Stimulated activated CD8-positive, alpha-beta memory T cell treated with anti-CD3 and anti-CD28 coated beads, Interleukin-12 subunit alpha, Interleukin-12 subunit beta, amount 100 ng/mL, for 4 hours (primary cell): ENCODE data around the gene SNW1.
"Not testable (repeated sequence)": the region's sequence is repeated elsewhere in the genome, so short reads cannot be mapped to it uniquely, and the experiment has no call there.

Source experiments
- DNase-seq: peaks from one replicate; pipeline ENCODE4 v3.0.0-alpha.2; 2020; ENCODE audit warnings: low read depth

The SNW1 gene

DNA sequence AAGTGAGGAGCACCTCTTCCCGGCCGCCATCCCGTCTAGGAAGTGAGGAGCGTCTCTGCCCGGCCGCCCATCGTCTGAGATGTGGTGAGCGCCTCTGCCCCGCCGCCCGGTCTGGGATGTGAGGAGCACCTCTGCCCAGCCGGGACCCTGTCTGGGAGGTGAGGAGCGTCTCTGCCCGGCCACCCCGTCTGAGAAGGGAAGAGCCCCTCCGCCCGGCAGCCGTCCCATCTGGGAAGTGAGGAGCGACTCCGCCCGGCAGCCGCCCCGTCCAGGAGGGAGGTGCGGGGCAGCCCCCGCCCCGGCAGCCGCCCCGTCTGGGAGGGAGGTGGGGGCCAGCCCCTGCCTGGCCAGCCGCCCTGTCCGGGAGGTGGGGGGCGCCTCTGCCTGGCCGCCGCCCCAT is 13.5 kb downstream of the SNW1 start:
- DNase-seq = not testable (repeated sequence)

DNA sequence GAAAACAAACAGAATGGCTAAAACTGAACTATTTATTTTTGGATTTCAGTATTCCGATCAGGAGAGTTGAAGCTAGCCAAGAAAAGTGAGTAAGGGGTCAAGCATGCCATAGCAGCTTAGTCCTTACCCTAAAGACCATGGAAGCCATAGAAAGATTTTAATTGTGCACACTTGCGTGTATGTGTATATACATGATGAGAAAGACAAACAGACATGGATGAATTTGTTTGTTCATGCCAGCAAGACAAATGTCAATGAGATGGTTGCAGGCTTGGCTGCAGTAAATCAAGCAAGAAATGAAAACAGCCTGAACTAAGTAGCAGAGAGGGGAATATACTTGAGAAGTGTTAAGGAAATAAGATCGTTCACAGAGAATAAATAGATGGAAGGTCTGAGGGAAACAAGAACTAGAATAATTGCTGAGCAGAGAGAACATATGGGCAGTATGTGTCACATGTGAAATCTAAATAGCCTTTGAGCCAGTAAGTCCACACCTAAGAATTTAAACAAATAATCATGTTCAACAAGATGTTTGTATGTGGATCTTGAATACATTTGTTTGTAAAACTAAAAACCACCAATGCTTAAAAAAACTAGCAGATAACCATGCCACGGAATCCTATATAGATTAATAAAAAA is 14.8 kb downstream of the SNW1 start:
- no peak for DNase-seq

DNA sequence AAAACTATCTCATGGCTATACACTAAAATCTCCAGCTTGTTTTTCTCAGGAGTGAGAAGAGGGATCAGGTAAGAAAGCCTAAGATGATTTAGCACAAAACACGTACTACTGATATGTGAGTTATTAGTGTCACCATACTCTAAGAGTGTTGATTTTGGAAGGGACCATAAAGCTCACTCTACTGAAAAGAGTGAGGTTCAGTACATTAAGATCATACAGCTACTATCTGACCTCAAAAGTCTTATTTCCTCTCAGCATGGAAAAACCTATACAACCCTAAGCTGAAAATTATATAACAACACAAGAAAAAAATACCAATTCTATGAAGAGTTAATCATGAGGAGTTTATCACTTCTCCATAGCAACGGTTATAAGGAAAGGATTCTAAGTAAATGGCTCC is 19.5 kb downstream of the SNW1 start:
- DNase-seq = no peak

DNA sequence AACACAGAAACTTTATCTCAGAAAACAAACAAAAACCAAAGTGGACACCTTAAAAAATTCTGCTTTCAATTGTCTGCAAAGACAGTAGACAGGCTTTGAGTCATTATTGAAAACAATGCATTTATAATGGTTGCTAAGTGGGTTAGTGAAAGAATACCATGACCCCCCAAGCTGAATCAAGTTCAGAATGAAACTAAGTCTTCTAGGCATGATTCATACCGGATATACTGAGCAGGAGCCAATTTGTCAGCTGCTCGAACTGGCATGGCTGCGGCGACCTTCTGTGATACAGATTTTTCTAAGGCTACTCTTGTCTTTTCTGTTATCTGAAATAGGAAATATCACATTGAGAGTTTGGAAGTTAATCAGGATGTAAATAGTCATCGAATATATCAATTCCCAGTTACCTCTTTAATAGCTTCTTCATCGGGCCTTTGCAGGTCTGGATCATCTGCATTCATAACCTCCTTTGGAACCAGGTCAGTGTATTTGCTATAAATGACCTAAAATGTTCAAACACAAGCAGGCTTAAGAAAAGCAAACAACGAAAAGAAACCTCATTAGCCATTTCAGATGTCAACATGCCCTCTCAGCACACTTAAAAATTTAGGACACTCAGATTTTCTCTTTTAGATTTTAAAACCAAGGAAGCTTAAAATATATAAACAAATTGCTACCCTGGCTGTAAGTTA is 22.3 kb downstream of the SNW1 start:
- no peak for DNase-seq

DNA sequence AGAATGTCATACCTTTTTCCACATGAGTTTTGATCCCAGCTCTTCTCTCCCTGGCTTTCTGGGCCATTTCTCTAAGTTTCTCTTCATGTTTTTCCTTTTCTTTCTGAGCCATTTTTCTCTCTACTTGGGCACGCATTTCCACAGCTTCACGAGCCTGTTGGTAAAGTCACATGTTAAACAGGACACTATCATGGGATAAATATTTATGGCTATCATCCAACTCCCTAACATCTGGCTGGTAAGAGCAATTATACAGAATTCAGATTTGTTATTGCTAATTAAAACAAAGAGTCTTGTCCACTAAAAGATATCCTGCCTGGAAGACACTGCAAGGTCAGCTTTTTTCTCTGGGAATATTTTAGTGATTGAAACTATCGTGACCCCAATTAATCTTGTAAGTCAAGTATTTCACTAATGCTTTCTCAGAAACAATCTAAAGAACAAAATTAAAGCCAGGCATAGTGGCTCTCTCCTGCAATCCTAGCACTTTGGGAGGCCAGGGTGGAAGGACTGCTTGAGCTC is 29.9 kb downstream of the SNW1 start:
- DNase-seq = no peak

DNA sequence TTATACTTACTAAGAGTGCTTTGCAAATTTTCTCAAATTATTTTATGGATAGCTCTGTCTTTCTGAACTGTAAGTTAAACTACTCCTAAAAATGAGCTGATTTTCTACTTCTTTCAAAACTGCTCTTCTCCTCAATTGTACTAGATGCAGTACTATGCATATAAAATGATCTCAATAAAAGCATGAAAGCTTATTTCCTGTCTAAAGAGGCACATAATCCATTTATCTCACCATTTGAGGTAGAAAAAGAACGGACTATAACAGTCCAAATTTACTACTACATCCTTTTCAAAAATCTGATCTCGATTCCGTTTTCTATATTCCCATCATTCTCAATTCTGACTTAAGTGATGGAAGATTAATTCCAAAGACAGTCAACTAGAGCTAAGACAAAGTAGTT is 38.7 kb downstream of the SNW1 start:
- DNase-seq = no peak

DNA sequence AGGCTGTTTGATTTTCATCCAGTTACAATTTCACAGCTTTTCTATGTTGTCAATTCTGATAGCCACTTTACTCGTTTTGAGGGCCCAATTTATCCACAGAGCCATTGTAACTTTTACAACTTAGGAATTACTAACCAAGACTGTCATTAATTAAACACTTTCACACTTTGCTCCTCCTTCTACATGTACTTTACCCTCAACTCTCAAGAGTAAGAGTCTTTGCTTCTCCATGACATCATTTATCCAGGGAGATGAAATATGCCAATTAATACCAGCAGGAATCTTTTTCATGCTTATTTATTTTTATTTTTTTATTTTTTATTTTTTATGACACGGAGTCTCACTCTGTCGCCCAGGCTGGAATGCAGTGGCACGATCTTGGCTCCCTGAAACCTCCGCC is 39.5 kb downstream of the SNW1 start:
- no peak for DNase-seq

DNA sequence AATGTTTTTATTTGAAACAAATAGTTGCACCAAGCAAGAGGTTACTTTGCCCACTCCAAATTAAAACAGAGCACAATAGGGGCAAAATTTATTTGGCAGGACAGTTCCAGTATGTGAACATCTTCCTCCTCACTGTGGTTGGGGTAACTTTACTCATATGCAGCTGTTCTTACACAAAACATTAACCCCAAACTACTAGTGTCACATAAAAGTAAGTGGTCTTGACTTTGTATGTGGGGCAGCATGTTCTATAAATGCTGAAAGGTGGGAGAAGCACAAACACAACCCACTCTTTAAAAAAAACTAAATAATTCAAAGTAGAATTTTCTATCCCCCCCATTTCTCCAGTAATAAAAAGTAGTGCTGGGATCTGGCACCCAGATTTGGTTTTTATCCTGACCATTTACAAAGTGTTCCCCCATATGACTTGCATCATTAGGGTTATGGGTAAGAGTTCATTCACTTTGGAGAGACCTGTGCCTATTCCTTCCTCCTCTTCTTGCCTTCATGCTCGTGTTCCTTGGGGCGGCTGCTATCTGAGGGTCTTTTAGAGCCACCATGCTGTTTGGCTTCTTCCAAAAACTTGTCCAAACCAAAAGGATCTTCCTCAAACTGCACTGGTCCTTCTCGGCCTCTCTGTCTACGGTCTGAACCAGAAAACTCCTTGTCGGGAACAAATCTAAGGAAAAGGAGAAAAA is 43.2 kb downstream of the SNW1 start:
- DNase-seq = no peak

DNA sequence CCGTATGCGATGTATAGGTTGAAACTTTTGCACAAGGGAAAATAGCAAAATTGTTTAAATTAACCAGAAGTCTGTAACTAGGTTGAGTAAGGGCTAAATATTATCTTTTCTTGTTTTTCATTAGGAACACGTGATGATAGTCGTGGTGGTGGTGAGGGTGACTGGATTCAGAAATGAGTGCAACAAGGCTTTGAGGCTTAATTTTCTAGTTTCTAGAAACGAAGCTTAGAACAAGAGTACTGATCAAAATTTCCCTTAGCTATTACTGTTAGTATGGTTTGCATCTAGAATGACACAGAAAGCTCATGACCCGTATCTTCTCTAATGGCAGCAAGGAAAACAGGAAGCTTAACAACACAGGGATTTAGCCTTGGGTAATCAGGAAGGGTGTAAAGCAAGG is 46.0 kb downstream of the SNW1 start:
- DNase-seq = no peak

DNA sequence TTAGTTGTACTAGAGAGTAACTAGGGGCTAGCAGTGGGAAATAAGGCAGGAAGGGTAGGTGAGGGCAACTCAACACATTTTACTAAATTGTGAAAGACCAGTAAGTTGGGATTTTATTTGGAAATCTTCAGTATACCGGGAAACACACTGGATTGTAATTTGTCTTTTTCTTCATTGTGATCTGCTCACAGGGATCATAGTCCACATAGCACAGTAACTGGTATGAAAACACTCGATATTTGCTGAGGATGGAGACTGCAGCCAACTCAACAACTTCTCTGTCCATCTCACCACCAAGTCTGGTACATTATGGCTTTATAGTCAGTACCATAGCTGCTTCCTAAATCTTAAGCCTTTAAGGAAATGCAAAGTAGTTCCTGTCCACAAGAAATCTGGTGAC is 50.6 kb downstream of the SNW1 start:
- DNase-seq = no peak

DNA sequence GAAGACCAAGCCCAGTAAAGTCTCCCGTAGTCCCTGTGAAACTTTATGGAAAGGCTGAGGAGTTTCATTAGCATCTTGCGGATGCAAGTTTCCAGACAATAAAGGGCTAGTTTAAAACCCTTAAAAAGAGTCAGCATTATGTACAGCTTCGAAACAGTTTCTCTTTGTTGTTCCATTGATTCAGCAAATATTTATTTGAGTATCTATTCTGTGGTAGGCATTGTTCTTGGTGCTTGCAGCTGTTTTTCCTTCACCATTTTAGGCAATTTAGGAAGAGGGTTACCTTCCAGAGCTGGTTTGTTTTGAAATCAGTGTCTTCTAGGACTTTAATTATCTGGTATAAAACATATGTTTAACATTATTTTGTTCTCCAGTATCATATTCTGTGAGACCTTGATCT is 51.5 kb downstream of the SNW1 start:
- no peak for DNase-seq

DNA sequence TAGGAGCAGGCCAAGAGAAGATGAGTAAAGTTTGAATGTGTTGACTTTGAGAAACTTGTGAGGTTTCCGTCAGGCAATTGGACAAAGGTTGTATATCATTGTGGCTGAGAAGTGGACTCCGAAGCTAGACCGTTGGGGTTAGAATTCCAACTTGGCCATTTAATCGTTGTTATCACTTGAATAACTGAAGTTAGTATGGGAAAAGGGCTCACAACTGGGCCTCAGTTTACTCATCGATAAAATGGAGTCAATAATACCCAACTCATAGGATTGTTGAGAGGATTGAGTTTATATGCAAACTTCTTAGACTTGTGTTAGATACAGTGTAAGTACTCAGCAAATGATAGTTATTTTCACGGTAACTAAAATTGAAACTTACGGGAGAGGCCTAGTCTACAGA is 52.2 kb downstream of the SNW1 start:
- DNase-seq = no peak

DNA sequence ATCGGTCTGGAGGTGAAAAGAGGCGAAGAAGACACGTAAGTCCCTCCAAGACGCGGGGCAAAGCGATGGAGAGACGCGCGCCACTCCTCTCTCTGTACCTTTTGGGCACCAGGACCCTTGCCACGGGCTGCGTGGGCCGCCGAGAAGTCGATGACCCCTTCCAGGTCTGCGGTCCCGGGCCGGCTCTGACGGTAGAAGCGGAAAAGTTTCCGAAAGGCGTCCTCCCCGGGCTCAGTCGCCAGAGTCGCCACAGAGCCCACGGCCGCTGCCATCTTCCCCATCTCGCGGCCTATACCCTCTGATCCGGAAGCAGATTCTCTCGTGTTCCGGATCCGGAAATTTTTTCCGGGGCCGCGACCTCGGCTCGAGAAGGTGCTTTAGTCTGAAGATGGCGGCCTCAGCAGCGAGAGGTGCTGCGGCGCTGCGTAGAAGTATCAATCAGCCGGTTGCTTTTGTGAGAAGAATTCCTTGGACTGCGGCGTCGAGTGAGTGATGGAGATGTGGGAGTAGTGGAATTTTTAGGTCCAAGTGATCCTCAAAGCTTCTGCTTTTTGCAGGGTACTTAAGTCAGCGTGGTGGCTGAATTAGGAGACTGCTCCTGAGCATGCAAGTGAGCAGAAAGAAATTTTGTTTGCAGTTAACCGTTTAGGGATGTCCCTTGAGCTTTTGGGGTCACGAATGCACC is 53.1 kb downstream of the SNW1 start, which contains the start of the genes ALKBH1 and SLIRP:
TSS of gene ALKBH1 (minus strand) at position 300 of the 685 bp plus-strand sequence. CDS start at position 281, 19 bp downstream.
TSS of gene SLIRP (plus strand) at position 380 of the 685 bp plus-strand sequence. CDS start at position 389, 9 bp downstream.
- peak; percentile 71 for DNase-seq

DNA sequence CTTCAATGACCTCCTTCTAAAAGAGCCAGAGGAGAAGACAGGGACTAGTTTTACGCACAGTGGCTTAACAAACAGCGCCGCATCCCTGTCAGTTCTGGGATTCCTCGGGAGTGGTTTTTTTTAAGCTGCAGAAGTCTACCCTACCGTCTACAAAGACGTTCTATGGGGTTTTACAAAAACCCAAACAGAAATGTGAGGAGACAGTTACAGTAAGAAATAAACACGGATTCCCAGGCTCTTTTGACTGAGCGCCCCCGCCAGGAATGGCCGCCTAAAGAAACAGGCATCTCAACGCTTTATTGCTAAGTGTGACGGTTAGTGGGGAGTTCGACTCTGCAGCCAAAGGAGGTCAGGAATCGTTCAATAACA is 53.6 kb downstream of the SNW1 start:
- no peak for DNase-seq

DNA sequence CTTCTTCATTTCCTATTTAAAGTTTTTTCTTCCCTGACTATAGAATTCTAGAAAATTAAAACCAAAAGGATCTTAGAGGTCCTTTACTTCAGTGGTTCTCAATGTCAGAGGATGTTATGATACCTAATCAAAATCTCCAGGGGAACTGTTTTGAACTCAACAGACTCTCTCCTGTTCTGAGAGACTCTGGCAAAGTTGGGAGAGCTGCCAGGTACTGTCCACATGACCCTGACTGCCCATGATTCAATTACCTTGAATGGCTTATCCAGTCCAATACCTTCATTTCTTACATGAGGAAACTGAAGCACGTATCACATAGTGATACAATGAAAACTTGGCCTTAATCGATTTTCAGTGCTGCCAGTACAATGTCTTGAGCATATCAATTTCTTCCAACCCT is 69.7 kb downstream of the SNW1 start:
- DNase-seq = no peak

DNA sequence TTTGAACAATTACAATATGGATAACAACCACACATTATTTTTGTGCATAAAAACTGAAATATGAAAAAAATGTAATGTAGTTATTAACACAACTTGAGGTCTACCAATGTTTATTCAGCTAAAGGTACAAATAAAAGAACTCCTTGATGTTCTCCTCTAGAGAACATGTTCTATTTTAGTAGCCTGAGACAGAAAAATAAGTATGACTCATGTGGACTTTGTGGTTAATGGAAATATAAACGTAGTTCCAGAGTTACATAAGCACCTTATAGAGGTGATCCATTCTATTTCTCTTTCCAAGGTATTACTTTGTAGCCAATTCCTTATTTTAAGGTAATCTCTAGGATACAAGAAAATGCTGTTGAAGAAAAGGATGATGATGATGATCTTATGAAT is 78.8 kb downstream of the SNW1 start:
- DNase-seq = no peak

DNA sequence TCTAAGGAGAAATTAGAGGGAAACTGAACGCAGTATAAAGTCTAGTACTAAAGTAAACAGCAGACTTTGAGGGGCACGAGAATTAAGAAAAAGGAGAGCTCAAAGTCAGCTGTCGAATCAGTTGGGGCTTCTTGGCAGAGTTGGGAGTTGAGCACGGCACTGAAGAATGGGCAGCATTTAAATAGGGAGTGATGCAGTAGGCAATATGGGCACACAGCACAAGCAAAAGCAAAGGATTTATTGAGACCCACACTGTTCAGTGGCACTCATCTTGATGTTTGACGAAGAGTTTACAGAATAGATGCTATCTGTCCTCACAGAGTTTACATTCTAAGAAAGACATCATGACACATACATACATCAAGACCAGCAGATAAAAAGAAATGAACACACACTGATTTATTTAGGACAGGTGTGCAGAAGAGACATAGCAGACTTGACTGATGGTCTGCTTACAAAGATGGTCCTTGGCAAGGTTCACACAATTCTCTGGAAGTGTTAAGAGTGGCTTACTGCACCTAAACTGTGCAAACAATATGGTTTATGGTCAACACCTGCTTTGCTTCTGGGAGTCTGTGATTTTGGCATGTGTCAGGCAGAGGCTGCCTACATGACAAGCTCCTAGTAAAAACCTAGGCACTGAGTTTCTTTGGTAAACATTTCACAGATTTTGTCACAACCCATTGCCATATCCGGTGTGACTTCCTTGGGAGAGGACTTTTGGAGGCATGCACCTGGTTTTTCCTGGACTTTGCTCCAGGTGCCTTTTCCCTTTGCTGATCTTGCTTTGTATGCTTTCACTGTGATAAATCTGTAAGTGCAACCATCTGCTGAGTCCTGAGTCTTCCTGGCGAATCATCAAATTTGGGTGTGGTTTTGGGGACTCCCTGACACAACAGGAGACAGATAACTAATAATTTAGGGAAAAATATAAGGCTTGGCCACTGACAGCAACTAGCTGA is 79.5 kb downstream of the SNW1 start:
- no peak for DNase-seq

DNA sequence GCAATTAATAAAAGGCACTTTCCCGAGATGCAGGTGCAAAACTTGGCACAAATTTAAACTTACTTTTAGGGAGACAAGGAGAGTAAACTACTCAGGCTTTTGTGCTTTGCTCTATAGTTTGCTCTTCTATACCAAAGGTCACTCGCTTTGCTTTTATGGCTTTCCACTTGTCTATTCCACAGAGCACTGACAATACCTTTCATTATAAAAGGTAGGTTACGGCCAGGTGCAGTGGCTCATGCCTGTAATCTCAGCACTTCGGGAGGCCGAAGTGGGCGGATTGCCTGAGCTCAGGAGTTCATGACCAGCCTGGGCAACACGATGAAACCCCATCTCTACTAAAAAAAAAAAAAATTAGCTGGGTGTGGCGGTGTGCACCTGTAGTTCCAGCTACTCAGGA is 86.0 kb downstream of the SNW1 start:
- no peak for DNase-seq

DNA sequence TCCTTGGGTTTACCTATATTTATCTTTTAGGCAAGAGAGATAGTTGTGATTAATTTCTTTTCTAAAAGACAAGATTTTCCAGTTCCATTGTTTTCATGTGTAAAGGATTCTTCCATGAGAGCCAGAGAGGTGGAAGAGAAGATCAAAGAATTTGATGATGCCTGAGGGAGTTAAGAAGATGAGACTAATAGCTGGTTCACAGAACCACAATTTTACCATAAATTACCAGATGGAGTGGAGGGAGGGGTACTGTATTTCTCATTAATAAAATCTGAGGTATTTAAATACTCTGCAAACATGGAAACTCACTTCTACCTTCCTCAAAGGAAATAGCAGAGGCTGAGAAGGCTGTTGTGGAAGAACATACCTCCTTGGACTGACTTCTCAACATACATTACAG is 87.8 kb downstream of the SNW1 start:
- no peak for DNase-seq
